Myometrial cell (primary cell): ENCODE results near the gene GGPS1. TPM values are rescaled to one million over a fixed set of nuclear protein-coding genes. Genes with fewer than 3 reads are reported as not detected.

ENCODE experiments used
- total RNA-seq: library from RNA; depleted of rRNA; stranded (reverse); fragments of >200 nt; gene quantifications from 2 replicates; pipeline ENCODE4 v1.2.3, GENCODE V29; 2015

GGPS1 gene
- total RNA-seq = 33.1 and 35.7 TPM in 2 replicates

DNA sequence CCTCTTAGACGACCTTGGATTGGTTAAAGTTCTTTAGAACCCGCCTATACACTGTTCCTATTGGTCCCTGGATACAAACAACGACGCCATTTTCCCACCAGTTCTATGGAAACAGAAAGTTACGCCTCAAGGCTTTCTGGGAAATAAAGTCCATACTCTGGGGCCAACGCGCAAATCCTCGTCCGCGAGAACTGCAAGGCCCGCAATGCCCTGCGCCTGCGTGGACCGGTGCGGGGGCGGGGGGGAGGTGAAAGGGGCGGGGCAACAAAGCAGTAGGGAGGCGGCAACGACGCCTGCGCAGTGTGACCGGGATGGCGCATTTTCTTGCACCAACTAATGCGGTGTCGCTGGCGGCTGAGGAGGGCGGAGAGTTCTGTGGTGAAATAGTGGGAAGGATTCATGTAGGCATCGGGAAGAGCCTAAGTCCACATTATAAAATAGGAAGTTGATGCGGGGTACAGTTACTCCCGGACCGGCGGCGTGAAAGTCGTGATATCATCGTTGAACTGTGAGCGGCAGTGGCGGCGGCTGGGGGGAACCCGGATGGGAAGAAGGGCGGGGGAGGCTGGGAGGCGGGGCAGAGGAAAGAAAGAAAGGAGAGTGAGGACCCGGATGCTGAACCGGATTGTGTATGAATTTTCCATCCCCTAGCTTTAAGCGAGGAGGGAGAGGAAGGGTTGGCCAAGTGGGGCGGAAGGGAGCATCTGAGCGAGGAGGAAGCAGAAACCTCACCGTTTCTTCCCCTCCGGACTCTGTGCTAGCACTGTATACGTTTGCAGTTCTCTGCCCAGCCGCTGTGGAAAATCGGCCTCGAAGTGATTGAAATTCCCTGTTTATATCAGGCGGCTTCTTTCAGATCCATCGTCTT is at the start of gene GGPS1:
Gene GGPS1 (plus strand): TSS at position 300 of the 868 bp plus-strand sequence. CDS start 6,695 bp downstream, outside the sequence.

DNA sequence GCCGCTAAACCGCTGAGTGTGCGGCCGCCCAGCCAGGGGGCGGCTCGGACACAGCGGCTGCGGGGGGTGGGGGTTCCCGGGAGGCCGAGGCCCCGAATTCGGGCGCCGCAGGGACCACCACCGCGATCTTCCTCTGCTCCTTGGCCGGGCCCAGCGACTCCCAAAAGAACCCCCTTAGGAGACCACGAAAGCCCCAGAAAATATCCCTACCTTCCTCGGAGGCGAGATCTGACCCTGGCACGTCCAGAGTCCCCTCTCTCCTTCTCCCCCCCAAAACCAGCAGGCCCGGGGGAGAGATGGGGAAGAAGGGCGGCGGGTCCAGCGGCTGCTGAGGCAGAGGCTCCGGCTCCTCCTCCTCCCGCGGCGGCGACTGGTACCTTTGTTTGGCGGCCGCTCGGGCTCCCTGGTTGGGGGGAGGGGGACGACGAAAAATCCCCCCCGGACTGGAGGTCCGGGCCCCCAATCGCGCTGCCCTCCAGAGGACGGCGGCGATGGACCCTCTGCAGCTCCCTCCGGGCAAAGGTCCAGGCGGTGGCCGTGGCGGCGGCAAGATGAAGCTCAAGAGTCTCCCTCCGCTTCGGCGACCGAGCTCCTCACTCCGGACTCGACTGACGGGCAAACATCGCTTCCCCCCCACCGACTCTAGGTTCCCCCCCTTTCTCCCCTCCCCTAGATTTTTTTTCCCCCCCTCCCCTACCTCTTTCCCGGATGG is 655 bp upstream of the GGPS1 start, which contains the start of gene ARID4B:
Gene ARID4B (minus strand): TSS at position 621 of the 712 bp plus-strand sequence. CDS start 1,260 bp downstream, outside the sequence.

DNA sequence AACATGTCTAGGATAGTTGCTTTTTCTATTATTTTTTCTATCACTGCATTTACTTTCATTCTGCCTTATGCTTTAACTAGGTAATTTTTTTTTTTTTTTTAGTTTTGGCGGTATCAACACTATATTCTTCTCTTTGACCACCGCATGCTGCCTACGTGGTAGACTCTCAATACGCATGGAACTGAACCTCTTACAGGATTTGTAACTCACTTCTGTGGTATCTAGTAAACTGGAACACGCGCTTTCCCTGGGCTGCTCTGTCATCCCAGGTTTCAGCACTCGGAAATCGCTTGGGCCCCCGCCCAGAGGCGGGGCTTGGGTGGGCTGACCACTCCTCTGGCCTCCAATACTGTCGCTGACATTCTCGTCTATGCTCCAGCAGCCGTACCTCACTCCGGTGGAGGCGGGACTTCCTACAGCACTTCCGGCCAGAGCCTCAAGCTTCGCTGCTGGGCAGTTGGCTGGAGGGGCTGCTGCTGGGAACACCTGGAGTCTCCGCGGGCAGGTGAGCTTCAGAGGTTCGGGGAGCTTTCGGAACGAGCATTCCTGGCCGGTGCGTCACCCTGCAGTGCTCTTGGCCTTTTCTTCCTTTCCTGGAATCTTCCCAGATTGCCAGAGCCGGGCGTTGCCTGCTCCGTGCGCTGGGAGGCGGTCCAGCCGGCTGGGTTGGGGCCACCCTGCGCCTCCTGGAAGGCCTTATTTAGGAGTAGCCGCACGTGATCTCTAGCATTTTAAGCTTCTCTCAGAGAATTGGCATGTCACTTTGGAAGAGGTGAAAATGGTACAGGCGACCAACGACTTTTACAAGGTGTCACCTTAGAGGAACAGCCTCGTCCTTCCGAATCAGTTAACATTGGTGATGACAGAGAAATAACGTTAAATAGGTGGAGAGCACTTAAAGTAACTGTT is 38.9 kb downstream of the GGPS1 start, which contains the start of gene TBCE:
Gene TBCE (plus strand): TSS at position 428 of the 909 bp plus-strand sequence. CDS start 12,623 bp downstream, outside the sequence.

Other genes starting within 250 kb of the GGPS1 start
- 94.6 and 108 TPM in 2 replicates for gene TOMM20, start 199.7 kb upstream of the GGPS1 start, total RNA-seq
- gene RBM34, start 167.3 kb upstream of the GGPS1 start, total RNA-seq = 68.1 and 68.9 TPM in 2 replicates
- gene ARID4B, start 391 bp upstream of the GGPS1 start, total RNA-seq = 5.8 and 17.9 TPM in 2 replicates
- 39.2 and 49.6 TPM in 2 replicates for gene TBCE, start 38.9 kb downstream of the GGPS1 start, total RNA-seq
- gene B3GALNT2, start 175.9 kb downstream of the GGPS1 start, total RNA-seq = 23.6 and 25.3 TPM in 2 replicates